ENCODE measurements around the gene STARD13.

STARD13 gene

GRCh38 chr13:33057019-33057780, 228.4 kb downstream of the STARD13 start:
- DNase-seq (ENCODE audit: low spot score) (no peak), FAIRE-seq (no peak)

- FAIRE-seq (no peak), DNase-seq (ENCODE audit: low spot score) (no peak)
These were observed 232.0 kb downstream of the STARD13 start for GRCh38 chr13:33053397-33054066.
